Lung microvascular endothelial cell (primary cell): ENCODE data around the gene RGS3. TPM values are rescaled to one million over a fixed set of nuclear protein-coding genes. Genes with fewer than 3 reads are reported as not detected.
"Not testable (repeated sequence)": the region's sequence is repeated elsewhere in the genome, so short reads cannot be mapped to it uniquely, and the experiment has no call there.

ENCODE experiments used
- DNase-seq, 2 donors: peaks; one replicate each; pipeline versions ENCODE4 v3.0.0 to v3.0.0-alpha.2; 2010; ENCODE audit warnings: low read depth in 2 of 2
- total RNA-seq: library from RNA; depleted of rRNA; stranded (reverse); fragments of >200 nt; gene quantifications from 2 replicates; pipeline ENCODE4 v1.2.1, GENCODE V29; 2014

Gene RGS3
- total RNA-seq, result 126 and 198 TPM in 2 replicates

GRCh38 chr9:113463418-113464285 is at the start of gene RGS3:
RGS3 (plus strand) TSS chr9:113463727; CDS start chr9:113463803, 76 bp downstream.
- DNase-seq, result peak; percentile 22 to 24

GRCh38 chr9:113416149-113416721 is 47.3 kb upstream of the RGS3 start:
- no peak for DNase-seq

- DNase-seq, result no peak
Observed at GRCh38 chr9:113417370-113417769, 46.2 kb upstream of the RGS3 start.

- no peak for DNase-seq
Observed at GRCh38 chr9:113421726-113422125, 41.8 kb upstream of the RGS3 start.

- peak; percentile 20 to 31 for DNase-seq
Observed at GRCh38 chr9:113425072-113425471, 38.5 kb upstream of the RGS3 start.

GRCh38 chr9:113426701-113427100 is 36.8 kb upstream of the RGS3 start:
- DNase-seq, result no peak

- no peak for DNase-seq
Observed at GRCh38 chr9:113427629-113428028, 35.9 kb upstream of the RGS3 start.

- DNase-seq, result peak in 1 of 2 donors; percentile 19
Observed at GRCh38 chr9:113428062-113428615, 35.4 kb upstream of the RGS3 start.

GRCh38 chr9:113431191-113431590 is 32.3 kb upstream of the RGS3 start:
- DNase-seq, result peak; percentile 81 to 87

GRCh38 chr9:113436728-113437515 is 26.6 kb upstream of the RGS3 start:
- no peak for DNase-seq

GRCh38 chr9:113437716-113438115 is 25.8 kb upstream of the RGS3 start:
- not testable (repeated sequence) for DNase-seq

- DNase-seq, result no peak
Observed at GRCh38 chr9:113444736-113445135, 18.8 kb upstream of the RGS3 start.

- peak; percentile 70 to 75 for DNase-seq
Observed at GRCh38 chr9:113446323-113446740, 17.2 kb upstream of the RGS3 start.

GRCh38 chr9:113449376-113449775 is 14.2 kb upstream of the RGS3 start:
- no peak for DNase-seq

- DNase-seq, result no peak
Observed at GRCh38 chr9:113452113-113452605, 11.4 kb upstream of the RGS3 start.

GRCh38 chr9:113454914-113455761 is 8.4 kb upstream of the RGS3 start:
- DNase-seq, result peak; percentile 50 to 91

GRCh38 chr9:113456235-113456634 is 7.3 kb upstream of the RGS3 start:
- no peak for DNase-seq

- DNase-seq, result no peak
Observed at GRCh38 chr9:113461285-113461684, 2.2 kb upstream of the RGS3 start.

GRCh38 chr9:113461943-113462342 is 1.6 kb upstream of the RGS3 start:
- no peak for DNase-seq

GRCh38 chr9:113462781-113463286 is 693 bp upstream of the RGS3 start:
- DNase-seq, result no peak
